B cell (primary cell): ENCODE data around the gene STAP2.

Source experiments
- CTCF ChIP-seq: fragments of 200-600 bp; IDR thresholded peaks from one replicate; pipeline ENCODE4 v1.8.0; 2022; ENCODE audit warnings: antibody characterized with exemption, mild to moderate bottlenecking
- EZH2 ChIP-seq: IDR thresholded peaks from 2 replicates; pipeline ENCODE4 v1.6.1; 2012; ENCODE audit warnings: borderline replicate concordance, low read depth, mild to moderate bottlenecking, moderate library complexity, low read length; ENCODE audit not compliant: insufficient read depth, poor library complexity, severe bottlenecking

- no peak for TF ChIP-seq CTCF
- no peak for TF ChIP-seq EZH2
Measured at GRCh38 chr19:4363571-4364304, 25.1 kb upstream of the STAP2 start.
